NB4 (cell line): ENCODE results near the gene UPP2.

Source experiments
- DNase-seq: peaks from one replicate; pipeline ENCODE4 v3.0.0; 2010; ENCODE audit warnings: low read depth
- H3K4me3 ChIP-seq: one replicate; pipeline ENCODE4 v1.5.1; 2011; ENCODE audit warnings: mild to moderate bottlenecking, low read depth, low read length, moderate library complexity
- MAX ChIP-seq: IDR thresholded peaks from 2 replicates; pipeline ENCODE4 v1.6.1; 2011; ENCODE audit warnings: low read depth, low read length
- MYC ChIP-seq: IDR thresholded peaks from 2 replicates; pipeline ENCODE4 v1.6.1; 2011; ENCODE audit warnings: low read depth, low read length
- POLR2A ChIP-seq: IDR thresholded peaks from 2 replicates; pipeline ENCODE4 v1.6.1; 2011; ENCODE audit warnings: mild to moderate bottlenecking; ENCODE audit not compliant: insufficient read length; ENCODE audit errors: extremely low read depth
- TF ChIP-seq, protein P1 (sequence below): IDR thresholded peaks from one replicate; pipeline ENCODE4 v1.5.1; 2012; ENCODE audit warnings: low read depth, low read length

Gene UPP2

GRCh38 chr2:158101384-158101926, at the start of gene UPP2:
Gene UPP2, plus strand, starts transcription at chr2:158101876. Its CDS starts 188 bp downstream, at chr2:158102064.
- TF ChIP-seq MAX: no peak
- no peak for TF ChIP-seq MYC
- TF ChIP-seq, protein P1, sequence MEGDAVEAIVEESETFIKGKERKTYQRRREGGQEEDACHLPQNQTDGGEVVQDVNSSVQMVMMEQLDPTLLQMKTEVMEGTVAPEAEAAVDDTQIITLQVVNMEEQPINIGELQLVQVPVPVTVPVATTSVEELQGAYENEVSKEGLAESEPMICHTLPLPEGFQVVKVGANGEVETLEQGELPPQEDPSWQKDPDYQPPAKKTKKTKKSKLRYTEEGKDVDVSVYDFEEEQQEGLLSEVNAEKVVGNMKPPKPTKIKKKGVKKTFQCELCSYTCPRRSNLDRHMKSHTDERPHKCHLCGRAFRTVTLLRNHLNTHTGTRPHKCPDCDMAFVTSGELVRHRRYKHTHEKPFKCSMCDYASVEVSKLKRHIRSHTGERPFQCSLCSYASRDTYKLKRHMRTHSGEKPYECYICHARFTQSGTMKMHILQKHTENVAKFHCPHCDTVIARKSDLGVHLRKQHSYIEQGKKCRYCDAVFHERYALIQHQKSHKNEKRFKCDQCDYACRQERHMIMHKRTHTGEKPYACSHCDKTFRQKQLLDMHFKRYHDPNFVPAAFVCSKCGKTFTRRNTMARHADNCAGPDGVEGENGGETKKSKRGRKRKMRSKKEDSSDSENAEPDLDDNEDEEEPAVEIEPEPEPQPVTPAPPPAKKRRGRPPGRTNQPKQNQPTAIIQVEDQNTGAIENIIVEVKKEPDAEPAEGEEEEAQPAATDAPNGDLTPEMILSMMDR: no peak
- TF ChIP-seq POLR2A: no peak
- no peak within 1 kb of the TSS for H3K4me3 ChIP-seq
- no peak for DNase-seq

- no peak for DNase-seq
- no peak for TF ChIP-seq MAX
- TF ChIP-seq POLR2A: no peak
- no peak for TF ChIP-seq MYC
- TF ChIP-seq, protein P1: no peak
- no peak overlapping the region for H3K4me3 ChIP-seq
Measured at GRCh38 chr2:158052761-158053160, 48.9 kb upstream of the UPP2 start.

DNA sequence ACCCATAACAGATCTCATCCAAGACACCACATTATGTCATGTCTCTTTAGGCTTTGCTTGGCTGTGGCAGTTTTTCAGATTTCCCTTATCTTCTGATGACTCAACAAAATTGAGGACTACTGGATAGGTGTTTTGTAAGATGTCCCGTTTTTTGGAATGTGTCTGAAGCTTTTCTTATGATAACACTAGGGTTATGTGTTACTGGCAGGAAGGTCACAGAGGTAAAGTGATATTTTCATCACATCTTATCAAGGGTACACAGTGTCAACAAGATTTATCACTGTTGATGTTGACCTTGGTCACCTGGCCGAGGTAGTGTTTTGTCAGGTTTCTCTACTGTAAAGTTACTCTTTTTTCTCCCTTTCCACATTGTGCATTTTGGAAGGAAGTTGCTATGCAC, 44.8 kb upstream of the UPP2 start:
- no peak for TF ChIP-seq MYC
- no peak for TF ChIP-seq POLR2A
- TF ChIP-seq MAX: no peak
- TF ChIP-seq, protein P1: no peak
- no peak for DNase-seq
- H3K4me3 ChIP-seq: no peak overlapping the region

GRCh38 chr2:158060160-158060834, 41.4 kb upstream of the UPP2 start:
- no peak overlapping the region for H3K4me3 ChIP-seq
- no peak for DNase-seq
- TF ChIP-seq MAX (no peak), MYC (no peak), POLR2A (no peak)
- TF ChIP-seq, protein P1: no peak

- no peak for DNase-seq
- TF ChIP-seq POLR2A (no peak), MYC (no peak), MAX (no peak)
- TF ChIP-seq, protein P1: no peak
- no peak overlapping the region for H3K4me3 ChIP-seq
Measured at GRCh38 chr2:158060835-158061435, 40.7 kb upstream of the UPP2 start.
